ENCODE results near the gene POU6F2. TPM values are rescaled to one million over a fixed set of nuclear protein-coding genes. Genes with fewer than 3 reads are reported as not detected.

POU6F2 gene
- total RNA-seq, 1 experiment from 2014 or later, result 0.19 TPM

GRCh38 chr7:39154815-39155214 lies 177.1 kb downstream of the POU6F2 start:
- Mint-ChIP-seq H3K27ac (ENCODE audit: low read depth, unreplicated experiment) (no peak overlapping the region), H3K27me3 (ENCODE audit: insufficient read depth, unreplicated experiment) (peaks cover 49% of the 10 kb centered on the region), H3K4me3 (ENCODE audit: unreplicated experiment) (no peak overlapping the region), H3K4me1 (ENCODE audit: insufficient read depth, unreplicated experiment) (no peaks in the 10 kb centered on the region), H3K9me3 (ENCODE audit: unreplicated experiment) (no peaks in the 10 kb centered on the region), H3K36me3 (ENCODE audit: insufficient read depth, unreplicated experiment) (no peaks in the 10 kb centered on the region)
- ChIA-PET POLR2A (no interaction called here), CTCF (no interaction called here)
- no peak for TF ChIP-seq CTCF (IDR thresholded peaks at IDR 0.05; ENCODE audit: unreplicated experiment)
- DNase-seq (ENCODE audit: unreplicated experiment), result no peak
- intact Hi-C loops (cut with micrococcal nuclease), result no loop called here
- BruUV-seq (replicated peaks), result no TSS peak

- DNase-seq (ENCODE audit: unreplicated experiment), result no peak
- H3K27ac Mint-ChIP-seq (ENCODE audit: low read depth, unreplicated experiment), result no peak overlapping the region
- H3K36me3 Mint-ChIP-seq (ENCODE audit: insufficient read depth, unreplicated experiment), result no peaks in the 10 kb centered on the region
- POLR2A ChIA-PET, result no interaction called here
- H3K4me3 Mint-ChIP-seq (ENCODE audit: unreplicated experiment), result no peak overlapping the region
- H3K4me1 Mint-ChIP-seq (ENCODE audit: insufficient read depth, unreplicated experiment), result no peaks in the 10 kb centered on the region
- TF ChIP-seq CTCF (IDR thresholded peaks at IDR 0.05; ENCODE audit: unreplicated experiment), result no peak
- H3K27me3 Mint-ChIP-seq (ENCODE audit: insufficient read depth, unreplicated experiment), result peaks cover 63% of the 10 kb centered on the region
- BruUV-seq (replicated peaks), result no TSS peak
- CTCF ChIA-PET, result no interaction called here
- intact Hi-C loops (cut with micrococcal nuclease), result no loop called here
- H3K9me3 Mint-ChIP-seq (ENCODE audit: unreplicated experiment), result no peaks in the 10 kb centered on the region
Measured at GRCh38 chr7:39158367-39158766, 180.7 kb downstream of the POU6F2 start.

- TF ChIP-seq CTCF (IDR thresholded peaks at IDR 0.05; ENCODE audit: unreplicated experiment), result no peak
- Mint-ChIP-seq H3K4me3 (ENCODE audit: unreplicated experiment) (no peak overlapping the region), H3K36me3 (ENCODE audit: insufficient read depth, unreplicated experiment) (no peaks in the 10 kb centered on the region), H3K27ac (ENCODE audit: low read depth, unreplicated experiment) (no peak overlapping the region), H3K4me1 (ENCODE audit: insufficient read depth, unreplicated experiment) (no peaks in the 10 kb centered on the region), H3K27me3 (ENCODE audit: insufficient read depth, unreplicated experiment) (peaks cover 79% of the 10 kb centered on the region), H3K9me3 (ENCODE audit: unreplicated experiment) (no peaks in the 10 kb centered on the region)
- no TSS peak for BruUV-seq (replicated peaks)
- DNase-seq (ENCODE audit: unreplicated experiment), result no peak
- intact Hi-C loops (cut with micrococcal nuclease), result no loop called here
- ChIA-PET POLR2A (no interaction called here), CTCF (no interaction called here)
Measured at GRCh38 chr7:39161903-39162302, 184.2 kb downstream of the POU6F2 start.

GRCh38 chr7:39164887-39165286 lies 187.2 kb downstream of the POU6F2 start:
- intact Hi-C loops (cut with micrococcal nuclease), result no loop called here
- H3K4me3 Mint-ChIP-seq (ENCODE audit: unreplicated experiment), result no peak overlapping the region
- no peaks in the 10 kb centered on the region for H3K36me3 Mint-ChIP-seq (ENCODE audit: insufficient read depth, unreplicated experiment)
- H3K9me3 Mint-ChIP-seq (ENCODE audit: unreplicated experiment), result no peaks in the 10 kb centered on the region
- TF ChIP-seq CTCF (IDR thresholded peaks at IDR 0.05; ENCODE audit: unreplicated experiment), result no peak
- peaks cover 70% of the 10 kb centered on the region for H3K27me3 Mint-ChIP-seq (ENCODE audit: insufficient read depth, unreplicated experiment)
- no TSS peak for BruUV-seq (replicated peaks)
- no peak for DNase-seq (ENCODE audit: unreplicated experiment)
- ChIA-PET POLR2A (no interaction called here), CTCF (no interaction called here)
- H3K4me1 Mint-ChIP-seq (ENCODE audit: insufficient read depth, unreplicated experiment), result no peaks in the 10 kb centered on the region
- H3K27ac Mint-ChIP-seq (ENCODE audit: low read depth, unreplicated experiment), result no peak overlapping the region

Measured in MCF 10A (cell line).